Stimulated activated CD4-positive, alpha-beta T cell treated with anti-CD3 and anti-CD28 coated beads, TNF-alpha, amount 100 ng/mL, for 24 hours (primary cell): ENCODE data around the gene TMEM215.
"Not testable (repeated sequence)": the region's sequence is repeated elsewhere in the genome, so short reads cannot be mapped to it uniquely, and the experiment has no call there.

ENCODE experiments used
- DNase-seq, 3 experiments: peaks; one replicate each; pipeline ENCODE4 v3.0.0-alpha.2; 2020; ENCODE audit warnings: low read depth in 3 of 3

The TMEM215 gene

GRCh38 chr9:32783168-32783891 is at the start of gene TMEM215:
TMEM215 (plus strand) TSS chr9:32783540; CDS start chr9:32784184, 644 bp downstream.
- no peak for DNase-seq

DNA sequence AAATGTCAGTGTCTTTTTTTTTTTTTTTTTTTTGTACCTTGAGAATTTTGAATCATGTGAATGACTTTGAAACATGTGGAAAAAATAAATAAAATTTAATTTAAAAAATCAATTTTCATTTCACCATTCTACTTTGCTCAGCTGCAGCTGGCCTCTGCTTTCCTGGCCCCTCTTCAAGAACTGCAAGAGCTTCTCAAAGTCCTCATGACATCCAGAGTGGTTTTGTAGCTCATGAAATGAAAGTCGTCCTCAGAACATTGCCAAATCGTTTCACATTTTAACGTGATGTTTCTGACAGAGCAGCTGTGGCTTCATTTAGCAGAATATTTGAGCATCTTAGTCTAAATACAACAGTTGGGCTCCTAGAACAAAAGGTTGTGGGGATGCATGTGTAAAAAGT is 47.9 kb upstream of the TMEM215 start:
- DNase-seq: no peak

- no peak for DNase-seq
Measured at GRCh38 chr9:32737378-32737777, 46.0 kb upstream of the TMEM215 start.

- DNase-seq: no peak
Measured at GRCh38 chr9:32738501-32739172, 44.7 kb upstream of the TMEM215 start.

DNA sequence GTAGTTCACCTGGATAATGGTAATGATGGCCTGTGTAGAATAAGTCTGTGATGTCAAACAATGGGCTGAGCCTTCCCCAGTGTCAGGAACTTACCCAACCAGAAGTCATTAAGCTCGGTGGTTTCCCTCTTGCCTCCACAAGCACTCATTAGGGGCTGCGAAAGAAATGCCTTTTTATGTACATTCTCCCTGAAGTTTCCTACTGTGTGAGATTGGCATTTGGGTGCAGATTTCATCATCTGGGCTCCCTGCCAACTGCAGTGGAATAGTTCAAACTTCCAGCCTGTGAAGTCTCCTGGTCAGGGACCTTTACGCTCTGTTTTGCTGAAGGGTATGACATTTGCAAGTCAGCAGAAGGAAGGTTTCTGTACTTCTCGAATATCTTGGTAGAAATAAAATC is 41.6 kb upstream of the TMEM215 start:
- DNase-seq: no peak

- DNase-seq: no peak
Measured at GRCh38 chr9:32742296-32742695, 41.0 kb upstream of the TMEM215 start.

GRCh38 chr9:32748013-32748412 is 35.3 kb upstream of the TMEM215 start:
- DNase-seq: no peak

GRCh38 chr9:32755730-32756129 is 27.6 kb upstream of the TMEM215 start:
- no peak for DNase-seq

- DNase-seq: no peak
Measured at GRCh38 chr9:32764139-32764538, 19.2 kb upstream of the TMEM215 start.

DNA sequence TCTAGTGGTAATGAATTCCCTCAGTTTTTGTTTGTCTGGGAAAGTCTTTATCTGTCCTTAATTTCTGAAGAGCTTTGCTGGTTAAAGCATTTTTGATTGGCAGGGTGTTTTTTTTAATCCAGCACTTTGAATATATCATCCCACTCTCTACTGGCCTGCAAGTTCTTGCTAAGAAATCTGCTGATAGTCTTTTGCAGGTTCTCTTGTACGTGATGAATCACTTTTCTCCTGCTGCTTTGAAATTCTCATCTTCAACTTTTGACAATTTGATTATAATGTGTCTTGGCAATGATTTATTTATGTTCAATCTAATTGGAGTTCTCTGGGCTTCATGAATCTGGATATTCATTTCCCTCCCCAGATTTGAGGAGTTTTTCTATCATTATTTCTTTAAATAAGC is 8.1 kb upstream of the TMEM215 start:
- no peak for DNase-seq

DNA sequence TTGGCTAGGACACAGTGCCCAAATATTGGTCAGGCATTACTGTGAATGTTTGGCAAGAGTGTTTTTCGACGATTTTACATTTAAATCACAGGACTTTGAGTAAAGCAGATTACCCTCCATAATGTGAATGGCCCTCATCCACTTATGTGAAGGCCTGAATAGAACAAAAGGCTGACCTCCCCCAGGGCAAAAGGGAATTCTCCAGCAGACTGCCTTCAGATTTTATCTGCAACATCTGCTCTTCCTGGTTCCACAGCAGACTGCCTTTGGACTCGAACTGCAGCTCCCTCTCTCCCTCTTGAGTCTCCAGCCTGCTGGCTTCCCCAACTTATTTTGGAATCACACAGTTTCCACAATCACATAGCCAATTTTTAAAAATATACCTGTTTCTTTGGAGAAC is 7.1 kb upstream of the TMEM215 start:
- DNase-seq: no peak

DNA sequence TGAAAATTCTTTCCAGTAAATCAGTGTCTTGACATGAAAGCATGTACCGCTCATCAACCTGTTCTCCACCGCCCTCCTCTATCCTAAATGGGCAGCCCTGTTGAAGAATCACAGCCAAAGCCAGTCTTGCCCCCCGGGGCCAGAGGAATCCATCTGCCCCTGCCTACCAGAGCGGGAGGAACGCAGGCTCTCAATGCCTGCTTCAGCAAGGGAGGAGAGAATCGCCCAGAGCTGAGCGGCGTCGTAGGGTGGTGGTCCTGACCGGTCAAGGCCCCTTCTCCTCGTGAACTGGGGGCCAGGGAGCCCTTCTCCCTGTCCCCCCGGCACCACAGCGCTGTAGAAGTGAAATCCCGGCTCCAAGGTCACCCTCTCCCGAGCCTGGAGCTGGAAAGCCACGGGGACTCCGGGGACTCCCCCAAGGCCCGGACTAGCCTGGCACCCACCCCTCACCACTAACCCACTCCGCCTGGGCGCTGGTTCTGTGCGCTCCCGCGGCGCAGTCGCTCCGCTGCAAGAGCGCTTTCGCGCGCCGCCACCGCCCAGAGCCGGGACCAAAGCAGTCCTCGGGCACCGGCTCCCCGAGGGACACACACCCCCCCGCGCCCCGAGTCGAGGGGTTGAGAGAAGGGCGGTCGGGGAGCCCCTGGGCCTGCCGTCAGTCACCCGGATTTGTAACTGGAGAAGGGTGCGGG is 718 bp upstream of the TMEM215 start:
- no peak for DNase-seq

DNA sequence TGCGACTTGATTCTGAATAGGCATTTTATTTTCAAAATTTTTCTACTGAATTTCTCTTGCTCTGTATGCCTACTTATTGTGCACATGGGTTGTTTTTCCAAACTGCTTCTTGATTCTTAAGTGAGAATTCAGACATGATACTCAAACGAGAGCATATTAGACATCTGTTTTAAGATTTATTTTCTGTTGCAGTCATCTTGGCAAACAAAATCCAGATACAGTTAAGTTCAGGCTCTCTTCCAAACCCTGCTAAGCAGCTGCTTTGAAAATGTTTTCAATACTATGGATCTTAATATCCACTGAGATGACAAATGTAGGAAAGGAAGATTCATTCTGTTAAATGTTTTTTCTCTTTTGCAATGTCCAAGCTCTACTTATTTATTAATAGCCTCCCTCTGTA is 4.5 kb downstream of the TMEM215 start:
- DNase-seq: no peak

GRCh38 chr9:32796015-32796414 is 12.7 kb downstream of the TMEM215 start:
- not testable (repeated sequence) for DNase-seq

GRCh38 chr9:32801530-32801929 is 18.2 kb downstream of the TMEM215 start:
- no peak for DNase-seq

DNA sequence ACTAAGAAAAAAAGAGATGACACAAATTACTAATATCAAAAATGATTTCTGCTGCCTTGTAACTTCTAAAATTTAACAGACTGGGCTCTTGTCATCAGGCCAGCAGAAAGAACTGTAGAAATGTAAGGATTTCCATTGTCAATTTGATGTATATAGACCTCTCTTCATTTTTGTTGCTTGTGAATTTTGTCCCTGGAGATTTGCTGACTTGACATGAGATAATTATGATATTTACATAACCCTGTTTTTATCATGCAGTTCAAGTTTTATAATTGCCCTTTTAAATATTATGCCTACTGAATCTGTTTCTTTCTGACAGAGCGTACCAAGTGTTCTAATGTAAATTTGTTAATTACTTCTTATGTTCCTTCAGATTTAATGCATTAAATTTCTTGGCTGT is 23.9 kb downstream of the TMEM215 start:
- no peak for DNase-seq

- DNase-seq: no peak
Measured at GRCh38 chr9:32811246-32811645, 27.9 kb downstream of the TMEM215 start.

DNA sequence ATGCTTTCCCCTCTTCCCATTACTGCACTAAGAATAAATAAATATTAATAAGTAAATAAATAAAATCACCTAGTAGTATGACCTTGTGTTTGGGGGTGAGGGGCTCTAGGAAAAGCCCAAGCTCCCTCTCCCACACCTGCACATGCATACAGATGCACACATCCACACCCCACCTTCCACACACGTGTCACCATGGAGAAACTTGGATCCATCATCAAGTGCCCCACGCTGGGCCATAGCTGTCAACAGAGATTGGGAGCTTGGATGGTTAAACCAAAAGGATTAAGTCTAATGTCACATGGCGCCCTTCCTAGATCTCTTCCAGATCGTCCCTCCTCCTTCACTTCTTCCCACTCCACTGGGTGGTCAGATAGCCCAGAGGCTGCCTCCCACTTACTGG is 37.0 kb downstream of the TMEM215 start:
- DNase-seq: no peak

DNA sequence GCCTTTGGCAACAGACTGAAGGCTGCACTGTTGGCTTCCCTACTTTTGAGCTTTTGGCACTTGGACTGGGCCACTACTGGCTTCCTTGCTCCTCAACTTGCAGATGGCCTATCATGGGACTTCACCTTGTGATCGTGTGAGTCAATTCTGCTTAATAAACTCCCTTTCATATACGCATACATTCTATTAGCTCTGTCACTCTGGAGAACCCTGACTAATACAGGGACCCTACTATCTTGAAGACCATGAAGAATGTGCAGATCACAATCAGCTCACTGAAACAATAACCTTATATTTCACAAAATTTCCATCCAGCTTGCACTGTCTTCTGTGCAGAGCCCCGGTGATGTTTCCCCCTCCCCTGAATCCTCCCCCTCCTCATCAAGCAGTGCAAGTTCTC is 39.8 kb downstream of the TMEM215 start:
- no peak for DNase-seq

DNA sequence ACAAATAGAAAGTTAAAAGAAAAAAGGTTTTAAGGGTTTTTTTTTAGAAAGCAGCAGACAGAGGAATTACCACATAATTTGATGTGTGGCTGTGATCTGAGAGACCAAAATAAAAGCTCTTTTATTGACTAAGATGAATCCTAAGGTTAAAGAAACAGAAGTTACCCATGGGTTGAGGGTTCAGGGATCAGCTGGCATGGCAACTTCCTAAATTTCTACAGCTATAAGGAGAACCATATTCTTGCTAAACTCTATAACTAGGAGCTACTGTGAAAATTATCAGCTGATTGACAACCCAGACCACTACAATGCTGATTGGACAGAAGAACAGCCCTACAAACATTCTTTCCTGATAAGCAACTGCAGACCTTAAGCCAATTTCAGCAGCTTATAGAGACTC is 40.2 kb downstream of the TMEM215 start:
- DNase-seq: no peak

DNA sequence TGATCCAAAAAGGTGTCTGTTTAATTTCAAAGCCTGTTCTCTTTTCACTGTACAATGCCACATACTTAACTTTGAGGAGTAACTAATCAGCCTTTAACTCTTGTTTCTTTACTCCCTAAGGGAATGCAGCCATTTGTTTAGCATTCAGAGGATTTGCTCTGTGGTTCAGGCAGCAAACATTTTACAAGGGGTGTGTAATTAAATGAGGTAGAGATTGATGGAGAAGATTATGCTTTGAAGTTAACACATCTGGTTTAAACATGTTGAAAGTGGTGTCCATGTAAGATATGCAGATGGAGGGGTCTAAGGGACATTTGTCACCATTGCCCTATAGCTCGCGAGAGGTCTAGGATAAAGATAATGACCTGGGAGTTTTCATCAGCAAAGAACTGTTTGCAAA is 41.9 kb downstream of the TMEM215 start:
- DNase-seq: no peak

- no peak for DNase-seq
Measured at GRCh38 chr9:32828861-32829260, 45.5 kb downstream of the TMEM215 start.

GRCh38 chr9:32832346-32832745 is 49.0 kb downstream of the TMEM215 start:
- DNase-seq: no peak
